SJCRH30 (cell line): ENCODE measurements around the gene IDUA. TPM values are rescaled to one million over a fixed set of nuclear protein-coding genes. Genes with fewer than 3 reads are reported as not detected.
A peak's percentile ranks its signal among the peaks of the same experiment; 100 is the strongest.
"Not testable (repeated sequence)": the region's sequence is repeated elsewhere in the genome, so short reads cannot be mapped to it uniquely, and the experiment has no call there.

Experiments
- DNase-seq, 2 experiments: peaks; one replicate each; pipeline ENCODE4 v3.0.0-alpha.2; 2015 to 2020
- H3K27ac ChIP-seq: fragments of 250-450 bp; sonication (Bioruptor Pico); 2 replicates; pipeline ENCODE4 v1.5.1; 2020; ENCODE audit warnings: mild to moderate bottlenecking, moderate library complexity
- H3K27me3 ChIP-seq: fragments of 250-450 bp; sonication (Bioruptor Pico); 2 replicates; pipeline ENCODE4 v1.5.1; 2020; ENCODE audit warnings: mild to moderate bottlenecking, moderate library complexity
- H3K36me3 ChIP-seq: fragments of 250-450 bp; sonication (Bioruptor Pico); 2 replicates; pipeline ENCODE4 v1.5.1; 2020; ENCODE audit warnings: mild to moderate bottlenecking, moderate library complexity
- H3K4me1 ChIP-seq: fragments of 250-450 bp; sonication (Bioruptor Pico); 2 replicates; pipeline ENCODE4 v1.5.1; 2020; ENCODE audit warnings: mild to moderate bottlenecking, moderate library complexity
- H3K4me3 ChIP-seq: fragments of 250-450 bp; sonication (Bioruptor Pico); 2 replicates; pipeline ENCODE4 v1.5.1; 2020; ENCODE audit warnings: mild to moderate bottlenecking, moderate library complexity
- H3K9me3 ChIP-seq: fragments of 250-450 bp; sonication (Bioruptor Pico); replicated peaks from 2 replicates; pipeline ENCODE4 v1.5.1; 2020; ENCODE audit warnings: mild to moderate bottlenecking, moderate library complexity
- total RNA-seq: library from RNA; depleted of rRNA; stranded (reverse); fragments of >200 nt; shearing (Covaris generic); gene quantifications from 2 replicates; pipeline ENCODE4 v1.2.3, GENCODE V29; 2014

IDUA gene
- total RNA-seq, 1 experiment from 2014 or later, result 2.3 TPM

- Histone ChIP-seq H3K9me3 (no peaks in the 10 kb centered on the region), H3K27me3 (no peaks in the 10 kb centered on the region), H3K4me1 (peaks cover 47% of the 10 kb centered on the region), H3K36me3 (no peaks in the 10 kb centered on the region), H3K27ac (no peak overlapping the region), H3K4me3 (no peak overlapping the region)
- DNase-seq, result no peak
Observed at GRCh38 chr4:1040344-1041146, 53.7 kb downstream of the IDUA start.

GRCh38 chr4:1041147-1041935, 54.5 kb downstream of the IDUA start:
- no peaks in the 10 kb centered on the region for H3K27me3 ChIP-seq
- no peak overlapping the region for H3K4me3 ChIP-seq
- DNase-seq, result peak in 1 of 2 experiments; percentile 19
- no peaks in the 10 kb centered on the region for H3K9me3 ChIP-seq
- H3K36me3 ChIP-seq, result no peaks in the 10 kb centered on the region
- H3K4me1 ChIP-seq, result peaks cover 41% of the 10 kb centered on the region
- H3K27ac ChIP-seq, result no peak overlapping the region

- H3K27me3 ChIP-seq, result no peaks in the 10 kb centered on the region
Observed at GRCh38 chr4:1041936-1042330, 55.1 kb downstream of the IDUA start.

GRCh38 chr4:1042352-1043055, 55.7 kb downstream of the IDUA start:
- H3K4me1 ChIP-seq, result peaks cover 32% of the 10 kb centered on the region
- no peak overlapping the region for H3K27ac ChIP-seq
- no peaks in the 10 kb centered on the region for H3K27me3 ChIP-seq
- no peak overlapping the region for H3K4me3 ChIP-seq
- DNase-seq, result no peak
- no peaks in the 10 kb centered on the region for H3K9me3 ChIP-seq
- H3K36me3 ChIP-seq, result no peaks in the 10 kb centered on the region

More at GRCh38 chr4:1041936-1042330, 55.1 kb downstream of the IDUA start:
- Histone ChIP-seq H3K27ac (no peak overlapping the region), H3K36me3 (no peaks in the 10 kb centered on the region), H3K4me1 (peaks cover 35% of the 10 kb centered on the region), H3K4me3 (no peak overlapping the region), H3K9me3 (no peaks in the 10 kb centered on the region)
- DNase-seq, result no peak

- Histone ChIP-seq H3K27ac (no peak overlapping the region), H3K36me3 (no peaks in the 10 kb centered on the region), H3K27me3 (no peaks in the 10 kb centered on the region), H3K9me3 (no peaks in the 10 kb centered on the region), H3K4me3 (no peak overlapping the region), H3K4me1 (peaks cover 27% of the 10 kb centered on the region)
- no peak for DNase-seq
Observed at GRCh38 chr4:1043162-1043561, 56.3 kb downstream of the IDUA start.

GRCh38 chr4:1043651-1044468, 57.0 kb downstream of the IDUA start:
- no peaks in the 10 kb centered on the region for H3K27me3 ChIP-seq
- H3K9me3 ChIP-seq, result no peaks in the 10 kb centered on the region
- DNase-seq, result peak; percentile 81 to 90
- peaks cover 20% of the 10 kb centered on the region for H3K4me1 ChIP-seq
- H3K27ac ChIP-seq, result peak overlapping the region; percentile 48
- peak overlapping the region; percentile 28 for H3K4me3 ChIP-seq
- no peaks in the 10 kb centered on the region for H3K36me3 ChIP-seq

- peak; percentile 5 to 11 for DNase-seq
- no peaks in the 10 kb centered on the region for H3K9me3 ChIP-seq
- H3K27ac ChIP-seq, result peak overlapping the region; percentile 48; the same call in 1 of the 2 replicates
- H3K4me1 ChIP-seq, result peaks cover 13% of the 10 kb centered on the region
- H3K36me3 ChIP-seq, result no peaks in the 10 kb centered on the region
- no peaks in the 10 kb centered on the region for H3K27me3 ChIP-seq
- H3K4me3 ChIP-seq, result no peak overlapping the region
Observed at GRCh38 chr4:1044469-1045192, 57.8 kb downstream of the IDUA start.

GRCh38 chr4:1045193-1045594, 58.4 kb downstream of the IDUA start:
- H3K36me3 ChIP-seq, result no peaks in the 10 kb centered on the region
- no peak overlapping the region for H3K4me3 ChIP-seq
- peaks cover 11% of the 10 kb centered on the region for H3K4me1 ChIP-seq
- no peak overlapping the region for H3K27ac ChIP-seq
- DNase-seq, result no peak
- no peaks in the 10 kb centered on the region for H3K9me3 ChIP-seq
- no peaks in the 10 kb centered on the region for H3K27me3 ChIP-seq

GRCh38 chr4:1045595-1046201, 58.9 kb downstream of the IDUA start:
- Histone ChIP-seq H3K9me3 (no peaks in the 10 kb centered on the region), H3K27me3 (no peaks in the 10 kb centered on the region), H3K36me3 (no peaks in the 10 kb centered on the region), H3K4me3 (no peak overlapping the region), H3K4me1 (peaks cover 11% of the 10 kb centered on the region), H3K27ac (no peak overlapping the region)
- no peak for DNase-seq

- not testable (repeated sequence) for H3K4me3 ChIP-seq, H3K27me3 ChIP-seq, DNase-seq, H3K27ac ChIP-seq, H3K36me3 ChIP-seq, H3K9me3 ChIP-seq
- H3K4me1 ChIP-seq, result peaks cover 11% of the 10 kb centered on the region
Observed at GRCh38 chr4:1046581-1047011, 59.8 kb downstream of the IDUA start.

- no peak overlapping the region for H3K4me3 ChIP-seq
- H3K4me1 ChIP-seq, result peaks cover 11% of the 10 kb centered on the region
- H3K27me3 ChIP-seq, result peaks cover 5% of the 10 kb centered on the region; the same call in 1 of the 2 replicates
- no peaks in the 10 kb centered on the region for H3K36me3 ChIP-seq
- H3K9me3 ChIP-seq, result no peaks in the 10 kb centered on the region
- DNase-seq, result no peak
- H3K27ac ChIP-seq, result no peak overlapping the region
Observed at GRCh38 chr4:1047106-1047975, 60.5 kb downstream of the IDUA start.

- Histone ChIP-seq H3K36me3 (no peaks in the 10 kb centered on the region), H3K4me1 (peaks cover 10% of the 10 kb centered on the region), H3K9me3 (no peaks in the 10 kb centered on the region), H3K27me3 (peaks cover 14% of the 10 kb centered on the region), H3K4me3 (no peak overlapping the region), H3K27ac (no peak overlapping the region)
- no peak for DNase-seq
Observed at GRCh38 chr4:1047976-1048772, 61.3 kb downstream of the IDUA start.
